C4-2B (cell line): ENCODE measurements around the gene HTR7.
A peak's percentile ranks its signal among the peaks of the same experiment; 100 is the strongest.

Source experiments
- H3K27ac ChIP-seq: fragments of 450-650 bp; 2 replicates; pipeline ENCODE4 v1.5.1; 2017
- CTCF ChIP-seq: fragments of 450-650 bp; conservative IDR thresholded peaks from 2 replicates; pipeline ENCODE4 v1.5.1; 2017; ENCODE audit warnings: mild to moderate bottlenecking
- ZFX ChIP-seq: fragments of 450-650 bp; IDR thresholded peaks from 2 replicates; pipeline ENCODE4 v1.6.1; 2017

The HTR7 gene

GRCh38 chr10:90871279-90871765 lies 13.5 kb upstream of the HTR7 start:
- peak overlapping the region; percentile 75; the same call in 1 of the 2 replicates for H3K27ac ChIP-seq
- TF ChIP-seq ZFX (no peak), CTCF (peak; percentile 59)

GRCh38 chr10:90866050-90866598 lies 8.3 kb upstream of the HTR7 start:
- no peak for TF ChIP-seq CTCF
- no peak for TF ChIP-seq ZFX
- H3K27ac ChIP-seq, result no peak overlapping the region

GRCh38 chr10:90865401-90865800 lies 7.6 kb upstream of the HTR7 start:
- no peak overlapping the region for H3K27ac ChIP-seq
- TF ChIP-seq CTCF, result peak; percentile 45
- no peak for TF ChIP-seq ZFX

GRCh38 chr10:90862908-90863514 lies 5.2 kb upstream of the HTR7 start:
- TF ChIP-seq CTCF (peak; percentile 90), ZFX (no peak)
- H3K27ac ChIP-seq, result no peak overlapping the region

- no peak overlapping the region for H3K27ac ChIP-seq
Observed at GRCh38 chr10:90860790-90861189, 3.0 kb upstream of the HTR7 start.

GRCh38 chr10:90859321-90859751 lies 1.5 kb upstream of the HTR7 start:
- TF ChIP-seq ZFX (no peak), CTCF (no peak)
- no peak overlapping the region for H3K27ac ChIP-seq

More at GRCh38 chr10:90860790-90861189, 3.0 kb upstream of the HTR7 start:
- TF ChIP-seq ZFX (no peak), CTCF (no peak)

GRCh38 chr10:90858461-90858968 lies 676 bp upstream of the HTR7 start:
- TF ChIP-seq ZFX (no peak), CTCF (no peak)
- no peak overlapping the region for H3K27ac ChIP-seq
